Measurements from ENCODE around the gene AP3B1.
"Not testable (repeated sequence)": the region's sequence is repeated elsewhere in the genome, so short reads cannot be mapped to it uniquely, and the experiment has no call there.

AP3B1 gene

GRCh38 chr5:78242001-78242400 lies 52.5 kb downstream of the AP3B1 start:
- DNase-seq (ENCODE audit: low spot score): no peak

- DNase-seq (ENCODE audit: low spot score): no peak
Measured at GRCh38 chr5:78237911-78238310, 56.6 kb downstream of the AP3B1 start.

DNA sequence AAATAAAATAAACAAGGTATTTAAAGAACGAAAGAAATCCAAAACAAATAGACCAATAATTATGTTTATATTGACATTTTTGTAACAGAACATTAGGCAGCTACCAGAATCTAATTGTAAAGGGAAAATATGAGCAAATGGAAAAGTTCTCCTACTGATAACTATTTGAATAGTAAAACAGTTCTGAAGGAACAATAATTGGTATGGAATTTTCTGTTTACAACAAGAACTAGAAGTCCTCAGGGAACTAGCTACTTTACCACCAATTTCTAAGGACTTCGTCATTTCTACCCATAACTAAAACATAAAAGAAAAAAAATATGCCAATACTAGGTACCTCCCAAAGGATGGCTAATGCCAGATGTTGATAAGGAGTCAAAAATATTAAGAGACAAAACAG lies 58.5 kb downstream of the AP3B1 start:
- DNase-seq (ENCODE audit: low spot score): no peak

GRCh38 chr5:78235289-78235688 lies 59.2 kb downstream of the AP3B1 start:
- DNase-seq (ENCODE audit: low spot score): no peak

- DNase-seq (ENCODE audit: low spot score): no peak
Measured at GRCh38 chr5:78234804-78235203, 59.7 kb downstream of the AP3B1 start.

DNA sequence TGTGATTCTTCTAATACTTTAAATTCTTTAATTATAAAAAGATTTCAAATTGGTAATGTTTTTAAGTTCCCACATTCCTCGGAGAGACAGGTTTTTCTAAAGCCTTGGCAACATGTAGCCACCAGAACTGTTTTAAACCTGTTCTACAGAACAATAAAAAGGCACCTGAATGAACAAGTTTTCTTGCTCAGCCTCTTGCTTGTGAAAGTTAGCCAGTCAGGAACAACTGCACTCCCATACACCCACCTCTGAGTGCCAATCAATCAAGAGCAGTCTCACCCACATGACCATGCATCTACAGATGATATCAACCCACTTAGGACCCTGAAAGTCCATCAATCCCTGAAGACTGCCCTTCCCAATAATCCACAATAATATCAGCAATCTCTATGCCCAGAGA lies 62.3 kb downstream of the AP3B1 start:
- DNase-seq (ENCODE audit: low spot score): no peak

DNA sequence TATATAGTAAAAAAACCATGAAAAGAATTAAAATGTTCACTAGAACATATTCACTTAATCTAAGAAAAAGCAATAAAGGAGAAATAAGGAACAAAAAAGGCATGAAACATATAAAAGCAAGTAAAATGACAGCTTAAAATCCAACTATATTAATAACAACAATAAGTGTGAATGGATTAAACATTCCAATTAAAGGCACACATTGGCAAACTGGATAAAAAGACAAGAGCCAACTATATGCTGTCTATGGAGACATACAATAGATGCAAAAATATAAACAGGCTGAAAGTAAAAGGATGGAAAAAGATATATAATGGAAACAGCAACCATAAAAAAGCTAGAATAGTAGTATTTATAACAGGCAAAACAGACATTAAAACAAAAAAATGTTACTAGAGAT lies 70.1 kb downstream of the AP3B1 start:
- no peak for DNase-seq (ENCODE audit: low spot score)

DNA sequence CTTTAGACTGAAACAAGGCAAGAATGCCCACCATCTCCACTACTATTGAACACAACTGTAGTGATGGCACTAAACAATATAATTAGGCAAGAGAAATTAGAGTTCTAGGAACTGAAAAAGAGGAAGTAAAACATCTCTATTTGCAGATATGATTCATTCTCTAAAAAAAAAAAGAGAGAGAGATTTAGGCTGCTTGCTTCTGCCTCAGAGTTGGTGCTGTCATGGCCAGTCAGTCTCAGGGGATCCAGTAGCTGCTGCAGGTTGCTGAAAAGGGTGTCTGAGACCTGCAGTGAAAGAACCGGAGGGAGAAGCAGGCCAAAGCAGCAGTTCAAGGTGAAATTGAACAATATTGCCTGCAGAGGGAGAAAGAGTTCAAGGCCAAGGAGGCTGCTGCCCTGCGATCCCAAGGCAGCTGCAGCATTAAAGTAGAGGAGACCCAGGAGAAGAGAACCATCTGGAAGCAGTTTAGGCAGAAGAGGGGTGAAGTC lies 72.5 kb downstream of the AP3B1 start:
- no peak for DNase-seq (ENCODE audit: low spot score)

GRCh38 chr5:78221467-78221866 lies 73.0 kb downstream of the AP3B1 start:
- DNase-seq (ENCODE audit: low spot score): no peak

GRCh38 chr5:78215972-78216371 lies 78.5 kb downstream of the AP3B1 start:
- no peak for DNase-seq (ENCODE audit: low spot score)

GRCh38 chr5:78215565-78215964 lies 78.9 kb downstream of the AP3B1 start:
- no peak for DNase-seq (ENCODE audit: low spot score)

GRCh38 chr5:78213799-78214198 lies 80.7 kb downstream of the AP3B1 start:
- DNase-seq (ENCODE audit: low spot score): no peak

- no peak for DNase-seq (ENCODE audit: low spot score)
Measured at GRCh38 chr5:78211052-78211451, 83.4 kb downstream of the AP3B1 start.

DNA sequence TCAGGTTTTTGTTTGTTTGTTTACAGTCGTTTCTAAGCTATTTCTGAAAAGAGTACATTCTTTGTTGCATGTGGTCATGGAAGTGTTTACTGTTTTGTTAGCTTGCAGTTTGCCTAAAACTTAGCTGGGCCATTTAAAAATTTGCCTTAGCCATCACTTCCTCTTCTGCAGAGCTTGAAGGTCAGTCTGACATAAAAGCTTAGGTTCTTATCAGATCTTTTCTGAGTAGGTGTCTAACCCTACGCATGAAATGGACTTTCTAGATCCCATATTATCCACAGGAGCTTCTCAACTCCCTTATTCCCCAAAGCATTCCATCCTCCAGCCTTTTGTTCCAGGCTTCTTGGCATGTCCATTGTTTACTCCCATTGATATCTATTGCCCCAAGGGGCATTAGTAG lies 90.3 kb downstream of the AP3B1 start:
- no peak for DNase-seq (ENCODE audit: low spot score)

GRCh38 chr5:78203815-78204214 lies 90.7 kb downstream of the AP3B1 start:
- DNase-seq (ENCODE audit: low spot score): no peak

GRCh38 chr5:78190402-78190801 lies 104.1 kb downstream of the AP3B1 start:
- no peak for DNase-seq (ENCODE audit: low spot score)

DNA sequence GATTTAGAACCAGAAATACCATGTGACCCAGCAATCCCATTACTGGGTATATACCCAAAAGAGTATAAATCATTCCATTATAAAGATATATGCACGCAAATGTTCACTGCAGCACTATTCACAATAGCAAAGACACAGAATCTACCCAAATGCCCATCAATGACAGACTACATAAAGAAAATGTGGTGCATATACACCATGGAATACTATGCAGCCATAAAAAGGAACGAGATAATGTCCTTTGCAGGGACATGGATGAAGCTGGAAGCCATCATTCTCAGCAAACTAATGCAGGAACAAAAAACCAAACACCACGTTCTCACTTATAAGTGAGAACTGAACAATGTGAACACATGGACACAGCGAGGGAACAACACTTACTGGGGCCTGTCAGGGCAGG lies 105.8 kb downstream of the AP3B1 start:
- not testable (repeated sequence) for DNase-seq (ENCODE audit: low spot score)

- DNase-seq (ENCODE audit: low spot score): no peak
Measured at GRCh38 chr5:78187172-78187571, 107.3 kb downstream of the AP3B1 start.

DNA sequence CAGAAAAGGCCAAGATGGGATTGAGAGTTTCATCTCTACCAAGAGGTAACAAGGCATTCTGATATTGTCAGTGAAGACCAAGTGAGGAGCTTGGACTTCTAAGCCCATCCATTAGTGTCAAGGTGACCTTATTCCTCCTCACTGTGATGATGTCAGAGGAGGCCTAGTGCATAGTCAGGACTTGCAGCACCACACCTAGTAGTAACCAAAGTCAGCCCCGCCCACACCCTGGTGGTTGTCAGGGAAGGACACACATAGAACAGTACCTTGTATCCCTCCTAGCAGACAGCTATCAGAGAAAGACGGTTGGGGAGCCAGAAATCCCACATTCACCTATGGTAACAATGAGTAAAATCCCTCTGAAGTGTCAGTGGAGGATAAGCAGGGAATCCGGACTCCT lies 111.7 kb downstream of the AP3B1 start:
- no peak for DNase-seq (ENCODE audit: low spot score)

DNA sequence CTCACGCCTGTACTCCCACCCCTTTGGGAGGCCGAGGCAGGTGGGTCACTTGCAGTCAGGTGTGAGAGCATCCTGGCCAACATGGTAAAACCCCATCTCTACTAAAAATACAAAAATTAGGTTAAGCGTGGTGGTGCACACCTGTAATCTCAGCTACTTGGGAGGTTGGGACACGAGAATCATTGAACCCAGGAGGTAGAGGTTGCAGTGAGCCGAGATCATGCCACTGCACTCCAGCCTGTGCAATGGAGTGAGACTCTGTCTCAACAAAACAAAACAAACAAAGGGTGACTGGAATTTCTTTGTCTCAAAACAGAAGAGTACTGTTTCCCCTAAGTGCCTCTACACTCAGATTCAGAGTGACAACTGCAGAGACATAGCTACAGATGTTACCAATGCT lies 116.1 kb downstream of the AP3B1 start:
- no peak for DNase-seq (ENCODE audit: low spot score)

DNA sequence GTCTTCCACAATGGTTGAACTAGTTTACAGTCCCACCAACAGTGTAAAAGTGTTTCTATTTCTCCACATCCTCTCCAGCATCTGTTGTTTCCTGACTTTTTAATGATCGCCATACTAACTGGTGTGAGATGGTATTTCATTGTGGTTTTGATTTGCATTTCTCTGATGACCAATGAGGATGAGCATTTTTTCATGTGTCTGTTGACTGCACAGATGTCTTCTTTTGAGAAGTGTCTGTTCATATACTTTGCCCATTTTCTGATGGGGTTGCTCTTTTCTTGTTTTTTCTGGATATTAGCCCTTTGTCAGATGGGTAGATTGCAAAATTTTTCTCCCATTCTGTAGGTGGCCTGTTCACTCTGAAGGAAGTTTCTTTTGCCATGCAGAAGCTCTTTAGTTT lies 124.2 kb downstream of the AP3B1 start:
- DNase-seq (ENCODE audit: low spot score): not testable (repeated sequence)

DNA sequence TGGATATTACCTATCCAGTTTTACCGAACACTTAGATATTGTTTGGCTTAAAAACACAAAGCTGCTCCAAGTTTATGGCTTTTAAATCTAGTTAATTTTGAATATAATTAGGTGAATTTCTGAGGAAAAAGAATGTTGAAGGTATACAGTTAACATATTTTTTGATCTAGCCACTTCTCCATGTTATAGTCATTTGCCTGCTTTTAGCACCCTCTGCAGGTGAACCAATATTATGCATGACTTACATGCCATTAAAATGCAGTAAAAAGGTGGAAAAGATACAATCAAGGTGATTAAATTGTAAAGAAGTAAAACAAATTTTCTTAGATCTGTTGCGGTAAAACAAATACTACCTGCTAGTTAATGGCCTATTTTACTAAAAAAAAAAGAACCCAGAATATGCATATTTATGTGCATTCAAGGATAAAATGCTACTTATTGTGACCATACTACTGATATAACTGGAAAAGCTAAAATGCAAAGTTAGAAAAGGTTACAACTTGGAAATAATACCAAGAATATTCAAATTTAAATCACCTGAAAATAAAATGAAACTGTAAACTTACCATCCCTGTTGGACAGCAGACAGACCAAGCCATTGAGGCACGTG lies 132.1 kb downstream of the AP3B1 start:
- peak; percentile 10 for DNase-seq (ENCODE audit: low spot score)

- DNase-seq (ENCODE audit: low spot score): no peak
Measured at GRCh38 chr5:78157001-78157400, 137.5 kb downstream of the AP3B1 start.

DNA sequence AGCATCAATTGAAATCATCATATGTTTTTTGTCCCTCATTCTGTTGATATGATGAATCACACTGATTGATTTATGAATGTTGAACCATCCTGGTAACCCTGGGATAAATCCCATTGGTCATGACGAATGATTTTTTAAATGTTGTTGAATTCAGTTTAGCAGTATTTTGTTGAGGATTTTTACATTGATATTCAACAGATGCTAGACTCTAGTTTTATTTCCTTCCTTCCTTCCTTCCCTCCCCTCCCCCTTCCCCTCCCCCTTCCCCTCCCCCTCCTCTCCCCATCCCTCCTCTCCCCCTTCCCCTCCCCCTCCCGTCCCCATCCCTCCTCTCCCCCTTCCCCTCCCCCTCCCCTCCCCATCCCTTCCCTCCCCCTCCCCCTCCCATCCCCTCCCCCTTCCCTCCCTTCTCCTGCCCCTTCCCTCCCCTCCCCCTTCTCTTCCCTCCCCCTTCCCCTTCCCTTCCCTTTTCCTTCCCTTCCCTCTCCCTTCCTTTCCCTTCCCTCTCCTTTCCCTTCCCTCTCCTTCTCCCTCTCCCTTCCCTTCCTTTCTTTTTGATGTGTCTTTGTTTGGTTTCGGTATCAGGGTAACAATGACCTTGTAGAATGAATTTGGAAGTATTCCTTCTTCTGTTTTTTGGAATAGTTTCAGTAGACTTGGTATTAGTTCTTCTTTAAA lies 142.8 kb downstream of the AP3B1 start:
- DNase-seq (ENCODE audit: low spot score): no peak

Measured in HuH-7 (cell line).